ENCODE results near the gene CREB1.

The CREB1 gene

GRCh38 chr2:207484444-207485391, 45.0 kb upstream of the CREB1 start:
- no peak for TF ChIP-seq CTCF (IDR thresholded peaks at IDR 0.05; ENCODE audit: extremely low read depth, missing control alignments)
- peak; percentile 34 for DNase-seq (ENCODE audit: low spot score)

GRCh38 chr2:207487650-207488311, 42.0 kb upstream of the CREB1 start:
- no peak for TF ChIP-seq CTCF (IDR thresholded peaks at IDR 0.05; ENCODE audit: extremely low read depth, missing control alignments)
- no peak for DNase-seq (ENCODE audit: low spot score)

- DNase-seq (ENCODE audit: low spot score): no peak
- TF ChIP-seq CTCF (IDR thresholded peaks at IDR 0.05; ENCODE audit: extremely low read depth, missing control alignments): no peak
These were observed 40.5 kb upstream of the CREB1 start for GRCh38 chr2:207489251-207489650.

- DNase-seq (ENCODE audit: low spot score): no peak
- TF ChIP-seq CTCF (IDR thresholded peaks at IDR 0.05; ENCODE audit: extremely low read depth, missing control alignments): no peak
These were observed 39.3 kb upstream of the CREB1 start for GRCh38 chr2:207490441-207490840.

- DNase-seq (ENCODE audit: low spot score): no peak
- no peak for TF ChIP-seq CTCF (IDR thresholded peaks at IDR 0.05; ENCODE audit: extremely low read depth, missing control alignments)
These were observed 38.7 kb upstream of the CREB1 start for GRCh38 chr2:207491086-207491485.

- no peak for TF ChIP-seq CTCF (IDR thresholded peaks at IDR 0.05; ENCODE audit: extremely low read depth, missing control alignments)
- DNase-seq (ENCODE audit: low spot score): no peak
These were observed 37.8 kb upstream of the CREB1 start for GRCh38 chr2:207491956-207492355.

- no peak for TF ChIP-seq CTCF (IDR thresholded peaks at IDR 0.05; ENCODE audit: extremely low read depth, missing control alignments)
- DNase-seq (ENCODE audit: low spot score): no peak
These were observed 37.3 kb upstream of the CREB1 start for GRCh38 chr2:207492461-207492860.

Data from GM20000 (cell line).